NCI-H1930 (cell line): ENCODE data around the gene PI4KB.

Experiments used
- DNase-seq, 2 experiments: peaks; one replicate each; lab custom pipeline; 2025; lab: John Stamatoyannopoulos, UW

The PI4KB gene

DNA sequence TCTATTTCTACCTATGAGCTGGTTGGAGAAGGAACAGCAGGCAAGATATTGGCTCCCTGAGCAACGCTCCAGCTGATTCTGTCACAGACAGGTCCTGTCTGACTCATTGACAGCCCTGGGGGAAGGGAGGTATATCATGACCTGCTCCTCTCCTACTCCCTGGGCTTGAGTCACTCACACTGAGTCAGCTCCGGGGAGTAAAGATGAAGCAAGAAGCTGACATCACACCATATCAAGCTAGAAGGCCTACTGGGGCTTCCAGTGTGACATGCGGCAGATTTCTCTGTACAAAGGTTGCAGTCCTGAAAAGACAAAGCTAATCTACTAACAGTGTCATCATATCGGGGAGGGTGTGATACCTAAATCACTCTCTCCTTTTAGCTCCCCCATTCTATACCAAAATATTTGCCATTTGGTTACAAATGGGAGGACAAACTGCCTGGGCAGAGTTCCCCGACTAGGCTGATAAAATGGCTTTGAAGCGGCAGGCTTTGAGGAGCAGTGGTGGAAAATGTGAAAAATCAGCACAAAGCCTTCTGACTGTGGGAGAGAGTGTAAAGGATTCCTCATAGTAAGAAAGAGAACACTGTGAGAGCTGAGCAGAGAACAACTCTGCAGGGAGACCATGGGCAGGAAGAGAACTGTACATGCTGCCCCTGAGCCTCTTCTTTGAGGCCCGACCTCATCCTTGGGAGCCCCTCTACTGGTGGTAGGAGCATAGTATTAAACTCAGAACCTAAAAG lies 15.5 kb downstream of the PI4KB start:
- no peak for DNase-seq

DNA sequence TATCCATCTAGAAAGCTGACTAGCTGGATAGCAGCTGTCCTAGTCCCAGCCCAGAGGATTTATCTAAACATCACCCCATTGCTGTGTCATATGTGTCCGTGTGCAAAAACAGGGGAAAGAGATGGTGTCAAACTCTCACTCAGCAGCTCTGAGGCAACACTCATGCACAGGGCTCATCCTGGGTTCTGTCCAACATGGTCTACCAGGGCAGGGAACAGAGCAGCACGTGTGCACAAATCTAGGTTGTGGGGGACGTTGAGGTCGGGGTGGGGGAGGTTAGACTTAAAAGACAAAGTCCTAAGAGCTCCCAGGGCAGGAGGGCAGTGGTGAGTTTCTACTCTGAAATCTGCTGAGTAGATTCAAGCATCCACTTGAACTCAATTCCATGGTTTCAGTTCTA lies 16.2 kb downstream of the PI4KB start:
- DNase-seq: no peak

DNA sequence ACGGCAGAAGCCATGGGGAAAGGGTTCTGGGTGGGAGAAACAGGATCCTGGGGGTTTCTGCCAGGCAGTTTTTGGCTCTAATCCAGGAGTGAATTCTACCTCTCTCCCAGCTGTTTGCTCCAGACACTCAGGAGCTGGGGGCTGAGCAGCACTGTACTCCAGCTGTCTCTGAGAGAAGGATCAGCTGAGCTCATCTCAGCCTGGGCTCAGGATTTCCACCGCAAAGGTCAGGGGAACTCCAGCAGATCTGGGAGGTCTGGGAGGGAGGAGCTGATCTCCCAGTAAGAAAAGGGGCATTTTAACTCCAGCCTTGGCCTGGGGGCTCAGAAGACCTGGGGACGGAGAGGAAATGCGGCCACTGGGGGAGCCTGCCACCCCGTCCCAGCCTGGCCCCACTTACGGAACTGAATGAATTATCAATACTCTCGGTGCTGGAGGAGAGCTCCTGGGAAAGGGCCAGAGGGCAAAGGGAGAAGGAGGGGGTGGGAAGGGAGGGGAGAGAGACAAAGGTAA lies 17.3 kb downstream of the PI4KB start:
- DNase-seq: no peak

DNA sequence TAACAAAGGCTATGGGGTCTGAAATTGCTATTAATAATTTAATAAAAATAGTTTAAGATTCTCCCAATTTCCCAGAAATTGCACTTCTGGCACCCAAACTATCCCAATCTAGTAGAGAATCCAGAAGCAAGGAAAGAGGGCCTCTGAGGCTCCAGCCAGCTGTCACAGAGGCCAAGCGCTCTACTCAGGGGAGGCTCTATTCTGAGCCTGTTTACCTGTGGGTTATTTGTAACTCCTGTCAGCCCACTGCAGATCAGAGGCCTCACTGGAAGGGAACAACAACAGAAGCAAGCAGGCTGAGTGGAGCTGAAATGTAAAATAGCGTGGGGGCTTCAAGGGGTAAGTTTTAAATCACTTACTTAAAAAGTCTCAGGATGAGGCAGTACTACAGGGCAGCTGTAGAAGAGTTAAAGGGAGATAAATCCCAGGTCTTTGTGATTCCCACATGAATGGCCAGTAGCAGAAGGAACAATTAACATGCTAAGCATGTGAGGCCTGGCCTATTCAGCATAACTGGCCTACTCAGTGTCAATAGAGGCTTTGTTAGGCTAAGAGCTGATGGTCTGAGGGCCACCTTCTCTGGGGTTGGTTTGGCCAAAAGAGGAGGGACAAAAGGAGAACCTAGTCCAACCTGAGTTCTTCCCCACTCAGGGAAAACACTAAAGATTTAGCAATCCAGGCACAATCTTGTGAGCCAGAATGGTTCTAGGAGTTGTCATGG lies 32.3 kb downstream of the PI4KB start:
- no peak for DNase-seq

DNA sequence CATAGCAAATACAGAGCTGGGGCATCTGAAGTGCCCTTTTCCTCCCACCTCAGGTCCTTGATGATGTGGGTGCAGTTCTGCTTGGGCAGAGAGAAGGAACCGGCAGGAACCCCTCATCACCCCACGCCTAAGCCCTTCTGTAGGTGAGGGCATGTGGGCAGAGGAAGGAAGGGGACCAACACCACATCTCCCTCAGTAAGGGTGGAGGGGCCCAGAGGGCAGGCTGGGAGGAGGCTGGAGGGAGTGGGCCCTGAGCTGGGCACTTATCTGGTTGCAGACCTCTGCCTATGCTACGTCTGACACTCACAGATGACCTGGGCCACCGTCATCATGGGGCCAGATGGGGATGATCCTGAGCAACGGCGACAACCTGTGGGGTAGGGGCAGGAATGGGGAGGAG lies 34.1 kb downstream of the PI4KB start:
- DNase-seq: no peak

DNA sequence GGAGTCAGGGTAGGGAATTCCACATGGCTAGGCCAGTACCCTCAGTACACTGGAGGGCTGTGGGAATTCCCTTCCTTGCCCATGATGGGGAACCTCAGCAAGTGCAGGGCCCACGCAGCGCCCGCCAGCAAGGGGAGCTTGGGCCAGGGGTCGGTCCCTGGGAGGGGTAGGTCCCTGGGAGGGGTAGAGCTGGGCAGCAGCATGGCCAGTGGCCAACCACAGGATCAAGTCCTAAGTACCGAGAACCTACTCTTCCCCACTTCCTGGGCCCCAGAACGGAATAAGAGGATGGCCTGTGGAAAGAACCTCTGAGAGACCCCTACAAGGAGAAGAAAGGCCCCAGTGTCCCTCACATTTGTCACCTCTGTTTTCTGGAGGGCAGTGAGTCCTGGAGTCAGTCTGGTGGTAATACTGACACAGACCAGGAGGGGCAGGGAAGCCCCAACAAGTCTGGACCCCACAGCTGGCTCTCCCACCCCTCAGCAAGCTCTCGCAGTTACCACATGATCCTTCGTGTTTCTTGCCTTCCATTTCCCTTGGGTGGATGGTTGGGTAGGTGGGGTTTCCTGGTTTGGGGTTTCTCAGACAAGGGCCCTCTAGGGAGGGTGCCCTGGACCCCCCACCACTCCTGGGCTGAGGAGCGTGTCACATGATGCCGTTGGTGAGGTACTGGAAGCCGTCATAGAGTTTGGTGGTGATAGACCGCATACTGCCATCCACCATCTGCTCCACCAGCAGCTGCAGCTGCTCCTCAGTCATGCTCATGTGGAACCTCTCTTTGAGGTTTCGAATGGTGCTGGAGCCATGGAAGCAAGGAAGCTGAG lies 34.8 kb downstream of the PI4KB start:
- no peak for DNase-seq

DNA sequence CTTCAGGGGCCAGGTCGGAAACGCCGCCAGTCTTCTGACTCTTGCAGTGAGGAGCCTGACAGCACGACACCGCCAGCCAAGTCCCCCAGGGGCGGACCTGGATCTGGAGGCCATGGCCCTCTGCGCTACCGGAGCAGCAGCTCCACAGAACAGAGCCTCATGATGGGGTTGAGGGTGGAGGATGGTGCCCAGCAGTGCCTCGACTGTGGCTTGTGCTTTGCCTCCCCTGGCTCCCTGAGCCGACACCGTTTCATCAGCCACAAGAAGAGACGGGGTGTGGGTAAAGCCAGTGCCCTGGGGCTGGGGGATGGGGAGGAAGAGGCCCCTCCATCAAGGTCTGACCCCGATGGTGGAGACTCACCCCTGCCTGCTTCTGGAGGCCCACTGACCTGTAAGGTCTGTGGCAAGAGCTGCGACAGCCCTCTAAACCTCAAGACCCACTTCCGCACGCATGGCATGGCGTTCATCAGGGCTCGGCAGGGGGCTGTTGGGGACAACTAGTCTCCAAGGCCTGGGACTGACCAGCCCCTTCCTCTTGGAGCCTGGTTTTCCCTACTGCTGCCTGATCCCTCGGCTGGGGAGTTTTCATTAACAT lies 36.4 kb downstream of the PI4KB start:
- DNase-seq: no peak

DNA sequence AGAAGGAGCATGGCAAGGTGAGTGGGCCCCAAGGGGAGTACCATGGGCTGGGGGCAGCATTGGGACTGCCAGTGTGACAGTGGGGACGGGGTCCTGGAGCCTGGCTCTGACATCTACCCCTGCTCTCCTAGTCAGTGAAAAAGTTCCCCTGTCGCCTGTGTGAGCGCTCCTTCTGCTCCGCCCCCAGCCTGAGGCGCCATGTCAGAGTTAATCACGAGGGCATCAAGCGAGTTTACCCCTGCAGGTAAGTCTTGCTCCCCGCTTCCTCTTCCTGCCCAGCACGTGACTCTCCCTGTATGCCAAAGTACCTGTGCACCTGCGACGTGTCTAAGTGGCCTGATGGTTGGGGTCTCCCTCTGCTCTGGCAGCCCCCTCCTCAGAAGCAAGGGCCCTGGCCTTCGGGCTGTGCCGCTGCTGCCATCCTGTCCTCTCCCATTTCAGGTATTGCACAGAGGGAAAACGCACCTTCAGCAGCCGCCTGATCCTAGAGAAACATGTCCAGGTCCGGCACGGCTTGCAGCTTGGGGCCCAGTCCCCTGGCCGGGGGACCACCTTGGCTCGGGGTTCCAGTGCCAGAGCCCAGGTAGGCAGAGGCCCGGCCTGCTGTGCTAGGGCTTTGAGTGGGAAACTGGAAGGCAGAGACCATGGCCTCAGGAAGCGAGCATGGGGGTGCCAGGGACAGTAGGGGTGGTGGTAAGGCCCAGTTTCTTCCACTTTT lies 37.1 kb downstream of the PI4KB start:
- no peak for DNase-seq

DNA sequence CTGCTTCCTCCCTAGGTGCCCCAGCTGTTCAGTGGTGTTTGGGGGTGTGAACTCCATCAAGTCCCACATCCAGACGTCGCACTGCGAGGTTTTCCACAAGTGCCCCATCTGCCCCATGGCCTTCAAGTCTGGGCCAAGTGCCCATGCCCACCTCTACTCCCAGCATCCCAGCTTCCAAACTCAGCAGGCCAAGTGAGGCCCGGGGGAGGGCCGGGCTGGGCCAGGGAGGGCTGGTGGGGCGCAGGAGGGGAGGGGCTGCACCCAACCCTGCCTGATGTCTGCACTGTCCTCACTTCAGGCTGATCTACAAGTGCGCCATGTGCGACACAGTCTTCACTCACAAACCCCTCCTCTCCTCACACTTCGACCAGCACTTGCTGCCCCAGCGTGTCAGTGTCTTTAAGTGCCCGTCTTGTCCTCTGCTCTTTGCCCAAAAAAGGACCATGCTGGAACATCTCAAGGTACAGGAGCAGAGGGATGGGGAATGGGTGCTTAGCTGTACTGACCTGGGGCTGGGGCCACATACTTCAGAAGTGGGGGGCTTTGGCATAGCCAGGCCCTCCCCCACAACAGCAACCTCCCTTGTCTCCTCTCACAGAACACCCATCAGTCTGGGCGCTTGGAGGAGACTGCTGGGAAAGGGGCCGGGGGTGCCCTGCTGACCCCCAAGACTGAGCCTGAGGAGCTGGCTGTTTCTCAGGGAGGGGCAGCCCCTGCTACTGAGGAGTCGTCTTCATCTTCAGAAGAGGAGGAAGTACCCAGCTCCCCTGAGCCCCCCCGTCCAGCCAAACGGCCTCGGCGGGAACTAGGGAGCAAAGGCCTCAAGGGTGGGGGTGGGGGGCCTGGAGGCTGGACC lies 37.9 kb downstream of the PI4KB start:
- DNase-seq: no peak

DNA sequence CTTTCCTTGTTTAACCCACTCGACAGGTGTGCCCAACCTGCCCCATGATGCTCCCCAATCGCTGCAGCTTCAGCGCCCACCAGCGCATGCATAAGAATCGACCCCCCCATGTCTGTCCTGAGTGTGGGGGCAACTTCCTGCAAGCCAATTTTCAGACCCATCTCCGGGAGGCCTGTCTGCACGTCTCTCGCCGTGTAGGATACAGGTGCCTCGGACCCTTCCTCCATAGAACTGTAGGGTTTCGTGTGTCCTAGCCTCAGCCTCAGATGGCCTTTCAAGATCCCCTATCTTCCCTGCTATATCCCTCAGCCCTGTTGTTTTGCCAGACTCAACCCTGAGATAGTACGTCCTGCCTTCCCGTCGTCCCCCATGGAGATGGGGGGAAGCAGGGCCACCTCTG lies 38.7 kb downstream of the PI4KB start:
- no peak for DNase-seq

DNA sequence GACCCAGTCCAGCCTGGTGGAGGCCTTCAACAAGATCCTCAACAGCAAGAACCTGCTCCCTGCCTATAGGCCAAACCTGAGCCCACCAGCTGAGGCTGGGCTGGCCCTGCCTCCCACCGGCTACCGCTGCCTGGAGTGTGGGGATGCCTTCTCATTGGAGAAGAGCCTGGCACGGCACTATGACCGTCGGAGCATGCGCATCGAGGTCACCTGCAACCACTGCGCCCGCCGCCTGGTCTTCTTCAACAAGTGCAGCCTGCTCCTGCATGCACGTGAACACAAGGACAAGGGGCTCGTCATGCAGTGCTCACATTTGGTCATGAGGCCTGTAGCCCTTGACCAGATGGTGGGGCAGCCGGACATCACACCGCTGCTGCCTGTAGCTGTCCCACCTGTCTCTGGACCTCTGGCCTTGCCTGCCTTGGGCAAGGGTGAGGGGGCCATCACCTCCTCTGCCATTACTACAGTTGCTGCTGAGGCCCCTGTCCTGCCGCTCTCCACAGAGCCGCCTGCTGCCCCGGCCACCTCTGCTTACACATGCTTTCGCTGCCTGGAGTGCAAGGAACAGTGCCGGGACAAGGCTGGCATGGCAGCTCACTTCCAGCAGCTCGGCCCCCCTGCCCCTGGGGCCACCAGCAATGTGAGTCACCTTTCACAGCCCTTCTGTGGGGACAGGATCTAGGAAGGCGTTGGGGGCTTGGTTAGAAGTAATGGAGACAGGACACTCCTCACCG lies 39.3 kb downstream of the PI4KB start:
- no peak for DNase-seq

DNA sequence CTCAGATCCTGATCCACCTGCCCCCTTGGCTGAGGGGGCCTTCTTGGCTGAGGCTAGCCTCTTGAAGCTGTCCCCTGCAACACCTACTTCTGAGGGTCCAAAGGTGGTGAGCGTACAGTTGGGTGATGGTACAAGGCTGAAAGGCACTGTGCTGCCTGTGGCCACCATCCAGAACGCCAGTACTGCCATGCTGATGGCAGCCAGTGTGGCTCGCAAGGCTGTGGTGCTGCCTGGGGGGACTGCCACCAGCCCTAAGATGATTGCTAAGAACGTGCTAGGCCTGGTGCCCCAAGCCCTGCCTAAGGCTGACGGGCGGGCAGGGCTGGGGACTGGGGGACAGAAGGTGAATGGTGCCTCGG lies 39.9 kb downstream of the PI4KB start:
- DNase-seq: no peak

DNA sequence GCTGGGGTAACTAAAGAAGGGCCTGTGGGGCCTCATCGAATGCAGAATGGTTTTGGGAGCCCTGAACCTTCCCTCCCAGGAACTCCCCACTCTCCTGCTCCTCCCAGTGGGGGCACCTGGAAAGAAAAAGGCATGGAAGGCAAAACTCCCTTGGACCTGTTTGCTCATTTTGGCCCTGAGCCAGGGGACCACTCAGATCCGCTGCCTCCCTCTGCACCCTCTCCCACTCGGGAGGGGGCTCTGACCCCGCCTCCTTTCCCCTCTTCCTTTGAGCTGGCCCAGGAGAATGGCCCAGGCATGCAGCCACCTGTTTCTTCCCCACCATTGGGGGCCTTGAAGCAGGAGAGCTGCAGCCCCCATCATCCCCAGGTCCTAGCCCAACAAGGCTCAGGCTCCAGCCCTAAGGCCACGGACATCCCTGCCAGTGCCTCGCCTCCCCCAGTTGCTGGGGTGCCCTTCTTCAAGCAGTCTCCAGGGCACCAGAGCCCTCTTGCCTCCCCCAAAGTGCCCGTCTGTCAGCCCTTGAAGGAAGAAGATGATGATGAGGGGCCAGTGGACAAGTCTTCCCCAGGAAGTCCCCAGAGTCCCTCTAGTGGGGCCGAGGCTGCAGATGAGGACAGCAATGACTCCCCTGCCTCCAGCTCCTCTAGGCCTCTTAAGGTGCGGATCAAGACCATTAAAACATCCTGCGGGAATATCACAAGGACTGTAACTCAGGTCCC lies 40.4 kb downstream of the PI4KB start:
- DNase-seq: no peak

DNA sequence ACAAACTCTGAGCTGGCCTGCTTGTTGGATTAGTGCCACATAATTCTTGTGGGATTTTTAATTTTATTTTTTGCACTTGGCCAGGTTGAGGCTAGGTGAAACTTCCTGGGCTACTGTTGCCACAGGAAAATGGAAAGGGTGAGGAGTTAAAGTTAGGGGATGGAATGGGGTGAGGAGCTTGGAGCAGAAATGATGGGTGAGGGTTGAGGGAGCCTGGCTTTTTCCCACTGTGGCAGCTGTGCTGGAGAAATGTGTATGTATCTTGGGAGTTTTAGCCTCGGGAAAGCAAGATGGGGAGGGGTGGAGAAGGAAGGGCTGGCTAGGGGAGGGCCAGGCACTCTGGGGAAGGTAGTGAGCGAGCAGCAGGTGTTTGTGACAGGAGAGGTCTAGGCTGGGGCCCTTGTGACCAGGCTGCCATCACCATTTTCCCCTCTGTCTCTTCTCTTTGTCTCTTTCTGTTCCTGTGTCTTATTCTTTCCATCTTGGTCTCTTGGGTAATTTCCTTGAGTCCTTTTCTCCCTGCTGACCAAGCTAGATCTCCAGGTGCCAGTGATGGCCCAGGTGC lies 43.1 kb downstream of the PI4KB start:
- DNase-seq: no peak

DNA sequence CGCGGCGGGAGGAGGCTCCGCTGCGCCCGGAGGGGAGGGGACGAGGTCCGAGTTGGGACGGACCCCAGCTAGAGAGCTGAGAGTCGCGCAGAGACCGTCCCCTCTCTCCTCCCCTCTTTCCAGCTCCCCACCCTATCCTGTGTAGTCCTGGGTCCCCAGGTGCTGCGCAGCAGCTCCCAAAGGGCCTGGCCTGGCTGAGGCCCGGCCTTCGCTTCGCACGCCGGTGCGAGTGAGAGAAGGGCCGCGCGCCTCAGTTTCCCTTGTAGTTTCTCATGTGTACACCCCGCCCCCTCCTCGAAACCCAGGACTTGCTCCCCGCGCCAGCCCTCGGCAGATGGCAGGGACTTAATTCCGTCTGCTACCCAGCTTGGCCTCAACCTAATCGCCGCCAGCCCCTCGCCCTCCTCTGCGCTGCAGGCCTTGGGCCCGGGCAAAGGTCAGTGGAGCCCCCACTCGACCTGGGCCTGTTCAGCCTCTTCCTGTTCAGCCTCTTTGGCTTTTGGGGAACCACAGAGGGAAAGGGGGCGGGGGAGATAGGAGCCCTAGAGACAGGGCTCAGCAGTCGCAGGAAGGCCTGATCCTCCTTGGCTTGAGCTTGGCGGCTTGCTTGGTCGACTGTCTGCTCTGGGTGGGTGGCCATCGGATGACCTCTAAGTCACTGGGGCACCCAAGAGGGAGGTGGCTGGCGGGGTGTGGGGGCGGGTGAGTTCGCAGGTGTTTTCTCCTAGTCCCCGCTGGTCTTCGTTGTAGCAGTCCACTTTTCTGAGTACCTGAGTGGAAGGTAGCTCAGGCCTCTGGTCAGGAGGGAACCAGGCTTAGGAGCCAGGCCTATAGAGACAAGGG lies 44.1 kb downstream of the PI4KB start:
- no peak for DNase-seq

DNA sequence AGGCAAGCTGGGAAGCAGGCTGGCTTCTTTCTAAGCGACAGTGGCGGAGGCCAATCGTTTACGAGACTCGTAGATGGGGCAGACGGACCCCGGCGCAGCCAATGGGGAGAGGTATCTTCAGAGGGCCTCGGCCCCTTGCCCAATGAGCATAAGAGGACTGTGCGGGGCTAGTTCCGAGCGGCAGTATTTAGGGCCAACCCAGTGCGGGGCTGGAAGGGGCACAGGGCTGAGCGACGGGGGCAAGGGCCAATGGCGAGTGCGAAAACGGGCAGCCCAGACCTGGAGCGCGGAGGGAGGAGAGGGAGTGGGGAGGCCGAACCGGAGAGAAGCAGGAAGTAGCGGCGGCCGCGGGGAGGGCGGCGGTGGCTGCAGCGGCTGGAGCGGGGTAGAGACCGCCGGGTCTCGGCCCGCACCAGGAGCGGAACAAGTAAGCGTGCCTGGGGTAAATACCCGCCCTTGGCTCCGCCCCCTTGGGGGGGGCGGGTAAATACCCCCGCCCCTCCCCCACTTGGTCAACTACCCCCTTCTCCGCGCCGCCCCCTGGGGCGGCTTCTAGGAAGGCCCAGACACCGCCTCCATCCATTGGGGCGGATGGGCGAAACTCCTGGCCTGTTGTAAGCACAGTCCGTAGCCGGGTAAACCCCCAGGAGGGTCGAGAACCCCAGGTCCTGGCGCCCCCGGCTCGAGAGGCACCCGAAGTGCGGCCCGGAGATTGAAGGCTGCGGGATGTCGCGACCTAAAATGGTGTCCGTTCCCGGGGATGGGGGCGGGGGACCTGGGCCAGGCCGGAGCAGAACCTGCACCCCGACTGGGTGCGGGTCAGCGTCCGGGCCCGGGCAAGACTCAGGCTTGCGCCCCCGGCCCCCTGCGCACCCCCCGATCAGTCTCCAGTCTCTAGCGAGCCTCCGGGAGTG lies 45.0 kb downstream of the PI4KB start, which contains the start of gene ZNF687:
Gene ZNF687, plus strand, starts transcription at position 331 of the 914 bp plus-strand sequence. CDS start 3,993 bp downstream, outside the sequence.
- peak; percentile 99 for DNase-seq
